ENCODE data around the gene ZNF556. TPM values are rescaled to one million over a fixed set of nuclear protein-coding genes. Genes with fewer than 3 reads are reported as not detected.

Gene ZNF556
- total RNA-seq, 1 donor from 2014 or later = not detected

DNA sequence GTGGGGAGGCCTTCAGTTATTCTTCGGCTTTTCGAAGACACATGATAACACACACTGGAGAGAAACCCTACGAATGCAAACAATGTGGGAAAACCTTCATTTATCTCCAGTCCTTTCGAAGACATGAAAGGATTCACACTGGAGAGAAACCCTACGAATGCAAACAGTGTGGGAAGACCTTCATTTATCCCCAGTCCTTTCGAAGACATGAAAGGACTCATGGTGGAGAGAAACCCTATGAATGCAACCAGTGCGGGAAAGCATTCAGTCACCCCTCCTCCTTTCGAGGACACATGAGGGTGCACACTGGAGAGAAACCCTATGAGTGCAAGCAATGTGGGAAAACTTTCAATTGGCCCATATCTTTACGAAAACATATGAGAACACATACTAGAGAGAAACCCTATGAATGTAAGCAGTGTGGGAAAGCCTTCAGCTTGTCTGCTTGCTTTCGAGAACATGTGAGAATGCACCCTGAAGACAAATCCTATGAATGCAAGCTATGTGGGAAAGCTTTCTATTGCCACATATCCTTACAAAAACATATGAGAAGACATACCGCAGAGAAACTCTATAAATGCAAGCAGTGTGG lies 14.0 kb upstream of the ZNF556 start:
- H3K27me3 Mint-ChIP-seq (ENCODE audit: unreplicated experiment) = peaks cover 2% of the 10 kb centered on the region
- H3K27ac Mint-ChIP-seq (ENCODE audit: unreplicated experiment) = no peak overlapping the region
- H3K4me3 Mint-ChIP-seq (ENCODE audit: unreplicated experiment) = no peak overlapping the region
- H3K4me1 Mint-ChIP-seq (ENCODE audit: low read depth, unreplicated experiment) = no peaks in the 10 kb centered on the region
- TF ChIP-seq, protein P1, sequence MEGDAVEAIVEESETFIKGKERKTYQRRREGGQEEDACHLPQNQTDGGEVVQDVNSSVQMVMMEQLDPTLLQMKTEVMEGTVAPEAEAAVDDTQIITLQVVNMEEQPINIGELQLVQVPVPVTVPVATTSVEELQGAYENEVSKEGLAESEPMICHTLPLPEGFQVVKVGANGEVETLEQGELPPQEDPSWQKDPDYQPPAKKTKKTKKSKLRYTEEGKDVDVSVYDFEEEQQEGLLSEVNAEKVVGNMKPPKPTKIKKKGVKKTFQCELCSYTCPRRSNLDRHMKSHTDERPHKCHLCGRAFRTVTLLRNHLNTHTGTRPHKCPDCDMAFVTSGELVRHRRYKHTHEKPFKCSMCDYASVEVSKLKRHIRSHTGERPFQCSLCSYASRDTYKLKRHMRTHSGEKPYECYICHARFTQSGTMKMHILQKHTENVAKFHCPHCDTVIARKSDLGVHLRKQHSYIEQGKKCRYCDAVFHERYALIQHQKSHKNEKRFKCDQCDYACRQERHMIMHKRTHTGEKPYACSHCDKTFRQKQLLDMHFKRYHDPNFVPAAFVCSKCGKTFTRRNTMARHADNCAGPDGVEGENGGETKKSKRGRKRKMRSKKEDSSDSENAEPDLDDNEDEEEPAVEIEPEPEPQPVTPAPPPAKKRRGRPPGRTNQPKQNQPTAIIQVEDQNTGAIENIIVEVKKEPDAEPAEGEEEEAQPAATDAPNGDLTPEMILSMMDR (IDR thresholded peaks at IDR 0.05; ENCODE audit: partially characterized antibody, unreplicated experiment) = no peak
- H3K9me3 Mint-ChIP-seq (ENCODE audit: unreplicated experiment) = peaks cover 31% of the 10 kb centered on the region
- H3K36me3 Mint-ChIP-seq (ENCODE audit: unreplicated experiment) = peaks cover 58% of the 10 kb centered on the region
- DNase-seq = no peak

DNA sequence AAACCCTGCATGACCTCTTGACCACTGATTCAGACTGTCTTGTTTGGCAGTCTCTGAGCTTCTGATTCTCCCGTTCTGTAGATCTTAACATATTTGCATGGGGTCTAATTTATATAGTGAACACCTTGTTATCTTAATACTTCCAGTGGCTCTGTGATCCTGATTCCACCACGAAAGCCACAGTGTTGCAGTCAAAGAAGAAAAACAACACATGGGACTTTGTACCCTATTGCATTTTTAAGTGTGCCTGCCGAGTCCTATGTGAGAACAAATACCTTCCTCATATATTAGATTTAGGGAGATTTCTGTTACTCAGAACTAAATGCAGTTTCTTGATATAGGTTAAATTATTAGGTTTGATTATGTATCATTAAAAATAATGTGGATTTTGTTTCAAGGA lies 12.3 kb upstream of the ZNF556 start:
- H3K27ac Mint-ChIP-seq (ENCODE audit: unreplicated experiment) = no peak overlapping the region
- no peak for DNase-seq
- H3K9me3 Mint-ChIP-seq (ENCODE audit: unreplicated experiment) = peaks cover 32% of the 10 kb centered on the region
- peaks cover 2% of the 10 kb centered on the region for H3K27me3 Mint-ChIP-seq (ENCODE audit: unreplicated experiment)
- peaks cover 65% of the 10 kb centered on the region for H3K36me3 Mint-ChIP-seq (ENCODE audit: unreplicated experiment)
- H3K4me1 Mint-ChIP-seq (ENCODE audit: low read depth, unreplicated experiment) = no peaks in the 10 kb centered on the region
- no peak overlapping the region for H3K4me3 Mint-ChIP-seq (ENCODE audit: unreplicated experiment)
- TF ChIP-seq, protein P1 (IDR thresholded peaks at IDR 0.05; ENCODE audit: partially characterized antibody, unreplicated experiment) = no peak

- TF ChIP-seq, protein P1 (IDR thresholded peaks at IDR 0.05; ENCODE audit: partially characterized antibody, unreplicated experiment) = no peak
- H3K4me3 Mint-ChIP-seq (ENCODE audit: unreplicated experiment) = no peak overlapping the region
- no peaks in the 10 kb centered on the region for H3K4me1 Mint-ChIP-seq (ENCODE audit: low read depth, unreplicated experiment)
- H3K27me3 Mint-ChIP-seq (ENCODE audit: unreplicated experiment) = peaks cover 4% of the 10 kb centered on the region
- H3K27ac Mint-ChIP-seq (ENCODE audit: unreplicated experiment) = no peak overlapping the region
- peaks cover 29% of the 10 kb centered on the region for H3K9me3 Mint-ChIP-seq (ENCODE audit: unreplicated experiment)
- no peak for DNase-seq
- H3K36me3 Mint-ChIP-seq (ENCODE audit: unreplicated experiment) = peaks cover 52% of the 10 kb centered on the region
Observed at GRCh38 chr19:2856457-2857050, 10.6 kb upstream of the ZNF556 start.

DNA sequence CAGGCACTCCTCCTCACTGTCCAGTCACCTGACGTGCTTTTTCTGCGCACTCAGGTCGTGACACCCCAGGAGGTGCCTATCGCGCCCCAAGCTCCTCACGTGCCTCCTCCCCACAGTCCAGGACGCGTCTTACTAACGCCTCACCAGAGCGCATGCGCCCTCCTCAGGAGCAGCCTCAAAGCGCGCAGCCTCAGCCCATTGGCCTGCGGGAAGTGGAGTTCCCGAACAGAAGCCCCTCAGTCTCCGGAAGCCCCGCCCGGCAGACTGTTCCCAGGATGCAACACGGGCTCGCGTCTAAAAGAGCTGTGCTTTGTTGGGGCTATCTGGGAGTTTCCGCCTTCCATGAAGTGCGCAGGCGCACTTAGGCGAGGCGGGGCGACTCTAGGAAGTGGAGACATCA lies 8.3 kb upstream of the ZNF556 start:
- Mint-ChIP-seq H3K27ac (ENCODE audit: unreplicated experiment) (no peak overlapping the region), H3K36me3 (ENCODE audit: unreplicated experiment) (peaks cover 29% of the 10 kb centered on the region), H3K27me3 (ENCODE audit: unreplicated experiment) (peaks cover 2% of the 10 kb centered on the region), H3K4me3 (ENCODE audit: unreplicated experiment) (no peak overlapping the region), H3K4me1 (ENCODE audit: low read depth, unreplicated experiment) (no peaks in the 10 kb centered on the region), H3K9me3 (ENCODE audit: unreplicated experiment) (peaks cover 19% of the 10 kb centered on the region)
- DNase-seq = no peak
- TF ChIP-seq, protein P1 (IDR thresholded peaks at IDR 0.05; ENCODE audit: partially characterized antibody, unreplicated experiment) = no peak

- Mint-ChIP-seq H3K4me1 (ENCODE audit: low read depth, unreplicated experiment) (no peaks in the 10 kb centered on the region), H3K27me3 (ENCODE audit: unreplicated experiment) (peaks cover 8% of the 10 kb centered on the region), H3K36me3 (ENCODE audit: unreplicated experiment) (peaks cover 7% of the 10 kb centered on the region), H3K27ac (ENCODE audit: unreplicated experiment) (no peak overlapping the region), H3K4me3 (ENCODE audit: unreplicated experiment) (no peak overlapping the region), H3K9me3 (ENCODE audit: unreplicated experiment) (peaks cover 18% of the 10 kb centered on the region)
- TF ChIP-seq, protein P1 (IDR thresholded peaks at IDR 0.05; ENCODE audit: partially characterized antibody, unreplicated experiment) = no peak
- DNase-seq = no peak
Observed at GRCh38 chr19:2863816-2864215, 3.3 kb upstream of the ZNF556 start.

All from glutamatergic neuron (in vitro differentiated cells).